HG03378 (cell line): Measurements from ENCODE around the gene MTHFSD.

Source experiments
- ATAC-seq: cut with Tn5 transposase; IDR thresholded peaks from one replicate; pipeline ENCODE4 v1.9.1; 2021; ENCODE audit warnings: mild to moderate bottlenecking, moderate library complexity; ENCODE audit not compliant: unreplicated experiment

The MTHFSD gene

DNA sequence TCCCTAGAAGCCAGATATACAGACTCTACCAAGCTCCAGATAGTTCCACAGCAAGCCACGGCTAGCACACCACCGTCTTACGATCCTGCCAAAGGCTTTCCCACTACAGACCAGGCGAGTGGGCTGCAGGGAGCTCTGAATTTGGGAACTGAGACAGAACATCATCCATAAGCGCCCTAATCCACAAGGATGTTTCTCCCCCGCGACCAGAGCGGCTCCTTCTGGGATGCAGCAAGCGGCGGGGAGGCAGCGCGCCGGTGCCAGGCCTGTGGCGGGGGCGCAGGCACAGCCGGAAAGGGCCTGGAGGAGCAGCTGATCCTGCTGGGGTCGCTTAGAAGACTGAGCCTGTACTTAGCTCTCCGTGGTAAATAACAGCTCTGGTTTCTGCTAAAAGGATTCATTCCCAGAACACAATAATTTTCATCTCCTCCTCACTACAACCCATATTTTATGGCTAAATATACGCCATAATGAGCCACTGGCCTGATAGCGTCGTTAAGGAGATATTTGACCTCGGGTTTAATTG, 60.9 kb downstream of the MTHFSD start:
- no peak for ATAC-seq

GRCh38 chr16:86492961-86493629, 61.9 kb downstream of the MTHFSD start:
- no peak for ATAC-seq

DNA sequence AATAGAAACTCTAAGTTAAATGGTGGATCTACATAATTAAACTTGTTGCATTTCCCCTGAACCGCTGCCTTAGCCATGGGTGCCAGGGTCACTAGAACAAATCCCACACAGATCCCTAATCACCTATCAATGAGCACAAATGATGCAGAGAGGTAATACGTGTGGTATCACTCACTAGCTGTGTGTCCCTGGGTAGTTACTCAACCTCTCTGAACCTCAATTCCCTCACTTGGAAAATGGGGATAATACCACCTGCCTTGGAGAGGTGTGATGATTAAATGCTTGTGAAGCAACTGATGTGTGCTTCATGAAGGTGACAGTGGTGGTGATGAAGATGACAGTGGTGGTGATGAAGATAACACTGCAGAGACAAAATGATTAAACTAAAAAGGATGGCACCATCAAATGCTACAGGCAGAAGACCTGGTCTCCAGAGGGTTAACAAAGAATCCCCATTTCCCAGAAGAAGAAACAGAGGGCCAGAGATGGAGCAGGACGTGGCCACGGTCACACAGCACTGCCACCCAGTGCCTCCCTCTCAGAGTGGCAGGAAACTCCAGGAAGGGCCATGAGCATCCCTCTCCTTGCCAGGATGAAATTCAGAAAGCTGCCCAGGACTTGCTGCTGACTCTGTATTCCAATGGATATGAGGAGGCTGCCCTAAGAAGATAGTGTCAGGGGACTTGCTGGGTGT, 62.6 kb downstream of the MTHFSD start:
- no peak for ATAC-seq

DNA sequence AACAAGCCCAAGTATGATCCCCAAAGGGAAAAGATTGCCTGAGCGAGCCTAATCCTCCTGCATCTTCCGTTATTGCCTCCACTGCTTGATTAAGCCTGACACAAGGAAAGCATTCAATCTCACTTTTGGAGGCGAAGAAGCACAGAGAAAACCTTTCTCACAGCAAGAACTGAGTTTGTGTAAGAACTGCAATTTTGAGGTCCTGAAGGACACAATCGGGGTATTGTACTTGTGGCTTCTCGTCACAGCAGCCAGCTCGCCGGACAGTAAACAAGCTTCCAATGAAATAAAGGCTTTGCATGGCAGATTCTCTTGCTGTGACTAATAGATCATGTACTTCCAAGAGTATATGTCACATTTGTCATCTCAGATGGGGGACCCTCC, 63.4 kb downstream of the MTHFSD start:
- no peak for ATAC-seq

DNA sequence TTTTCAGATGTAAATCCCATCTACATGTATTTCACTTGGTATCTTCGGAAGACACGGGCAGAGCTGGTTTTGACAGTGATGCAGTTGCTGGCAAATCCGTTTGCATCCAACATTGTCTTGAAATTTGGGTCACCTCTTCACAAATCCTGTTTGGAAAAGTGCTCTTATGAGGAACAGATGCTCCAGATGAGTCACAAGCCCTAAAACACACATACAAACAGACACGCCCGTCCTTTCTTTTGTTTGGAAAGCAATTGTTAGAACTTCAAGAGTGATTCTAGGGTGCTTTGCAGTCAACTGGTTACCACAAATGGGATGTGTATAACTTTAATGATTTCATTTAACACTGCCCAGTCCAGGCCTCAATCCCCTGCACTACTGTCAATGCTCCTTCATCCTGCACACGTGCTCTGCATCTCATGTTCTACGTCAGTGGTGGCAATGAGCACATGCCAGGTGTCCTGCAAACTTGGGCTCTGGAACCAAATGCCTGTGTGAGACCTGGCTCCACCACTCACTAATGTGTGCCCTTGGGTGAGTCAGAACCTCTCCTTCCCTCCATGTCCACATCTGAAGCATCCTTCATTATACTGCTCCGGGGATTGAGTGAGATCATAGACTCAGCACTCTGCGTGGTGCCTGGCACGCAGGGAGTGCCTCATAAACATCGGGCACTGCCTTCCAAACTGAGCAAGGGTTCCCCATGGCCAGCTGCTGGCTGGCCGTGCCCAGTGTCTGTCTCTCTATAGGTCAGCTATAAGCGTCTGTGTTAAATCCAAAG, 64.0 kb downstream of the MTHFSD start:
- no peak for ATAC-seq

DNA sequence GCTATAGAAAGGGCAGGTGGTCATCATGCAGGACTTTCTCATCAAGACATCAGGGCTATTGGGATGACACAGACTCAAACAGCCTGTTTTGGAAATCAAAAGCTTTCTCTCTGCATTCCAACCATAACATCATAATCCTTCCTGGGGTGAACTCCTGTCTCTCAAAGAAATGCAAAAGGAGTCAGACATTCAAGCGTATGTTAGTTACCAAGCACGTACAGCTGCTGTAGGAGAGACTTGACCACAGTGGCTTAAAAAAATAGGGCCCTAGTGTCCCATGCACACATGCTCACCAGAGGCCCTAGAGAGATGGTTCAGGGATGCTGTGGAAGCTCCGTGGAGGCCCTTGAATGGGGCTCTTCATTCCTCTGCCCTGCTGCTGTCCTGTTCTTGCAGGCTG, 69.3 kb downstream of the MTHFSD start:
- no peak for ATAC-seq

DNA sequence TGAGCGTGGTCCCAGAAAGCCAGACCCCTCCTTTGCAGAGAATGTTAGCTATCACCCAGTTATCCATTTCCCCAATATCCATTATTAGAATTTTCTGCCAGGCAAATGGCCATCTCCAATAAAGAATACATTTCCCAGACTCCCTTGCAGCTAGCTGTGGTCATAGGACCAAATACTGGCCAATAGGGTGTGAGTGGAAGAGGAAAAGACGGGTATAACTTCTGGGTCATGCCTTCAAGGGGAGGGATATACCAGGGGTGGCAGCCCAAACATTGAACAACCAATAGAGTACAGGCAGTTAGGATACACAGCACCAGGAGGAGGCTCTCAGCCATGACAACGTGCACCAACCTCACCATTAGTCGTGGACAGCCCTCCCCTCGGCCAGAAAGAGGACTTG, 70.8 kb downstream of the MTHFSD start:
- ATAC-seq, result no peak

GRCh38 chr16:86481607-86482006, 73.4 kb downstream of the MTHFSD start:
- no peak for ATAC-seq

- ATAC-seq, result no peak
These were observed 74.6 kb downstream of the MTHFSD start for GRCh38 chr16:86480444-86480843.
